Hematopoietic multipotent progenitor cell treated with erythropoietin and hydrocortisone succinate and interleukin-3 and kit ligand, for 17 days (in vitro differentiated cells): ENCODE data around the gene ZNF654.
"Not testable (repeated sequence)": the region's sequence is repeated elsewhere in the genome, so short reads cannot be mapped to it uniquely, and the experiment has no call there.

Experiments
- DNase-seq: peaks from one replicate; pipeline ENCODE4 v3.0.0-alpha.2; 2015; ENCODE audit warnings: low spot score

ZNF654 gene

DNA sequence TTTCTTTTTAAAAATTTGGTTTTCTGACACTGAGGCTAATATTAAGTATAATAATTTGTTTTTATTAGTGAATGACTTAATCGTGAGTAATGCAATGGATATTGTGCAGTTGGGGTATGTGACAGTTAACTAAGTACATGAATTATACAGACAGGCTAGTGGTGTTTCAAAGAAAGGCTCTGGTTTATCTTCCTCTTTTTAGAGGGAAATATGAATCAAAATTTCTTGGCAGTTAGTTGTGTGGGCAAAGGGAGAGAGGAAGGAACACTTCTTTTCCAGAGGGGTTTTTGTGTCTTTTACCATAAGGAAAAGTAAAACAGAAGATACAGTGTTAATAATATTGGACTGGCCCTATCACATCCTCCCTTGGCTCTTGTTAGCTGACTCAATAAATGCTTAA, 2.7 kb downstream of the ZNF654 start:
- no peak for DNase-seq

DNA sequence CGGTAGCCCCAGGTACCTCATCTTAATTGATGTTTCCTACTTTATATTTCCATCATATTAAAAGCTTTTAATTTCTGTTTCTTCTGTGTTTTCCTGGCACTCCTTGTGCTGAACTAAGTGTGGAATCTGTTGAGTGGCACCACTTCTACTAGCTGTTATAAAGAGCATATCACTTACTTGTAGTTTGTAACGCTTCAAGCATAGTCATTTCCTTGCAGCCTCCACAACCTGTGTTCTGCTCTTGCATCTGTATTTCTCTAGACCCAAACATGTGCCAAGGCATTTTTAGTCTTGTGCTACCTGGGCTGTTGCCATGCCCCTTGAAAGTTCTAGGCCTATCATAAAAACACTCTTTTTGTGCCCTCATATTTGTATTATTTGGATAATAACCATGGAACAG, 16.0 kb downstream of the ZNF654 start:
- DNase-seq: no peak

DNA sequence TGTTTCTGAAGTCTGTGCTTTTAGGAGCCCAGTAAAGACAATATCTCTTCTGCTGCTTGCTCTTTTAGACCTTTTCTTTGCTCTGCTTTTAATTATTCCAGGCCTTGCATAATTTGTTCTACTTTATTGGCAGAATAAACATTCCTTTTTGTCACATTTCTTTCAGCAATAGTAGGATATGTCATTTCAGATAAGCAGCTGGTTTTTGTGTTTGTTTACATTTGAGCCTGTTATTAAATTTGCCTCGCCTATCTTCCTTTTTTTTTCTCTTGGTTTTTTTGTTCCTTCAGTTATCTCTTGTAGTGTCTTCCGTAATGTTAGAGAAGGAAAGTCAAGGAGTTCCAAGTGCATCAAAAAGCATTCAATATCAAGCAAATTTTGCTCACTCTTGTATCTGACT, 16.4 kb downstream of the ZNF654 start:
- no peak for DNase-seq

DNA sequence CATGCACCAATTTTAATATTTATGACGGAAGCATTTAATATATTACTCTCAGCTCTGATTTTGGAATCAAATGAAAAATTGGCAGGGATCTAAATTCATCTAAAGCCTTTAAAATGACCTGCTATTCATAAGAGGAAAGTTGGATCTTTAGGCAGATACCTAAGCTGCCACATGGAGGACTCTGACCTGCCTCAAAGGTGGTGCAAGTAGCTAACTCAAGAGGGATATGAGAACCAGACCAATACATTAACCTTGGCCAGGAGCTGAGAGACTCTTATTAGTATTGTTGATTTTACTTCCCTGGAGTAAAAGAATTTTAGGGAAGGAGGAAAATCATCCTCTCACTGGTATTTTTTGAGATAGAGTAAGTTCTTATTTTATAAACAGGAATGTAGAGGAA, 17.7 kb downstream of the ZNF654 start:
- peak; percentile 32 for DNase-seq

DNA sequence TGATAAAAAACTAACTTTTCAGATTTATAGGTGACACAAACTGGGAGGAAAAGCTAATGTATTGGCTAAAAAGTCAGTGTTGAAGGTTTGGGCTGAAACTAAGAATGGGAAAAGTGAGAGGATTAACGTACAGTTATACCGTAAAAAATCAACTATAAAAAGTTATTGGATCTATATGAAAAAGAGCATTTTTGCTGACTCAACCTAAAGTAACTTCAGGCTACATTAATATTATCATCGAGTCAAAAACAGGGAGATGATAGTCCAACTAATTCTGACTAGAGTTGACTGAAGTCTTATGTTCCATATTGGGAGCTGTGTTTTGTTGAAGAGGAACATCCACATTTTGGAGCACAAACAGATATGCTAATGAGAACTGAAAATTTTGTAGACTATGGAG, 19.9 kb downstream of the ZNF654 start:
- DNase-seq: no peak

DNA sequence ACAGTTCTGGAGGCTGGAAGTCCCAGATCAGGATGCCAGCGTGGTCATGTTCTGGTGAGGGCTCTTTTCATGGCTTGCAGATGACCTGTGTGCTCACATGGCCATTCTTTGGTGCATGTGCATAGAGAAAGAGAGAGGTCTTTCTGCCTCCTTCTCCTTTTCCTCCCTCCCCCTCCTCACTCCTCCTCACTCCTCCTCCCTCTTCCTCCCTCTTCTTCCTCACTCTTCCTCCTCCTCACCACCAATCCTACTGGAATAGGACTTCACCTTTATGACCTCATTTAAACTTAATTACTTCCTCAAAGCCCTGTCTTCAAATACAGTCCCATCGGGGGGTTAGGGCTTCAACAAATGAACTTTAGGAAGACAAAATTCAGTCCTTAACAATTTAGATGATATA, 23.8 kb downstream of the ZNF654 start:
- DNase-seq: no peak

DNA sequence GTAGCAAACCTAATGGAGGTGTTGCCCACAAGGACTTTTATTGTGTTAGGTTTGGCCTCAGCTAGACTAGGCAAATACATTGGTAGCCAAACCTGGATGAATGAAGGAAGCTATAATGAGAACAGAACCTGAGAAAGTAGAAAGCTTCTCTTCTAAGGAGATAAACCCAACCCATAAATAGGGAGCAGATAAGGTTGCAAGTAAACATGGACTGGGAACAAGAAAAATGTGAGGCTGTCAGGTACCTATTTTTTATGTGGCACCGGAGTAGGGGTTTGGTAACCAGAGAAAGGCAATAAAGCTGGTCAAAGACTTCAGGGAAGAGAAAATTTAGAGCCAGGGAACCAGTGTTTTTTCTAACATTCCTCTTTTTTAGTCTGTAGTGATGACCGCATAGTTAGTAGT, 25.0 kb downstream of the ZNF654 start:
- no peak for DNase-seq

DNA sequence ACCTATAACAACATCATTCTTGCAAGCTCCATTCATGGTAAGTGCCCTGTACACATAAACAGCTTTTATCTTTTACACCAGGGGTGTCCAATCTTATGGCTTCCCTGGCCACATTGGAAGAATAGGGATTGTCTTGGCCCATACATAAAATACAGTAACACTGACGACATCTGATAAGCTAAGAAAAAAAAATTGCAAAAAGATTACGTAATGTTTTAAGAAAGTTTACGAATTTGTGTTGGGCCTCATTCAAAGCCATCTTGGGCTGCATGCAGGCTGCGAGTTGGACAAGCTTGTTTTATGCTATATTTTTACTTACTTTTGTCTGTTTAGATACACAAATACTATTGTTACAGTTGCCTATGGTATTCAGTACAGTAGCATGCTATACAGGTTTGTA, 31.6 kb downstream of the ZNF654 start:
- no peak for DNase-seq

DNA sequence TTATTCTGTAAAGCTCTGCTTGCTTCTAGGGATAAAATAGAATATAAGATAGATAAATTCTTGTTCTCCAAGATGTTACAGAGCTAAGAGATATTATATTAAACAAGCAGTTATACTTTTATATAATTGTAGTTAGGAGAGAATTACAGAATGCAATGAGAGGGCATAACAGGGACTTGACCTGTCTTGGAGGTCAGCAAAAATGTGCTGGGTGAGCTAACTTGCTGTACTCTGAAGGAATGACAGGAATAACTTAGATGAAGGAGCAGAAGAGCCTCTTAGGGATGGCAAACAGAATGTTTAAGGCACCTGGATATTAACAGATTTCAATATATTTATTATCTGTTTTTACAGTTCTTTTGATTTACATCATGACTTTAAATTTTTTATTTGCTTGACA, 33.2 kb downstream of the ZNF654 start:
- DNase-seq: no peak

DNA sequence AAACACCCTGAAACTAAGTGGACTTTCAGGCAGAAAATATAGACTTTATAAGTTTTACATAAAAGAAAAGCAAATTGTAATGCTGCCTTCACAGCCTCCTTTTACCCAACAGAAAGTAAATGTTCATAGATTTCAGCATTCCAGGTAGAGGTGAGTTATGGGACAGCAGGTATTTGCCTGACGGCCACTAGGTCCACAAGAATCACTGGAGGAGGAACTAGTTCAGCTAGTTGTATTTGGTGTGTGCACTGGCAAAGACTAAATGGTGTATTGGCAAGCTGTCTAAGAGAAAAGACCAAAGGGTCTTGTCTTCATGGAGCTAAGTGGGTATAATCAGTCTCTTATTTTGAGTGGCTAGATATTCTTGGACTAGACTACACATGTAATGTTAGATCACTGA, 34.2 kb downstream of the ZNF654 start:
- no peak for DNase-seq

DNA sequence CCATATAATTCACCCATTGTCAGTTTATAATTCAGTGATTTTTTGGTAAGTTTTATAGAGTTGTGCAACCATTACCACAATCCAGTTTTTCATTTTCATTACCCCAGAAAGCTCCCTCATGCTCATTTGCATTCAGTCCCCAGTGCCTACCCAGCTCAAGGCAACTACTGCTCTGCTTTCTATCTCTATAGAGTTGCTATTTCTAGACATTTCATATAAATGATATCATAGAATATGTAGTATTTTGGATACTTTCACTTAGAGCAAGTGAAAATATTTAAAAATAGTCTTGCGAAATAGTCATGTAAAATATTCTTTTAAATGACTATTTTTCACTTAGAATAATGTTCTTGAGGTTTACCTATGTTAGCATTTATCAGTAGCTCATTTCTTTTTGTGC, 42.1 kb downstream of the ZNF654 start:
- DNase-seq: no peak

DNA sequence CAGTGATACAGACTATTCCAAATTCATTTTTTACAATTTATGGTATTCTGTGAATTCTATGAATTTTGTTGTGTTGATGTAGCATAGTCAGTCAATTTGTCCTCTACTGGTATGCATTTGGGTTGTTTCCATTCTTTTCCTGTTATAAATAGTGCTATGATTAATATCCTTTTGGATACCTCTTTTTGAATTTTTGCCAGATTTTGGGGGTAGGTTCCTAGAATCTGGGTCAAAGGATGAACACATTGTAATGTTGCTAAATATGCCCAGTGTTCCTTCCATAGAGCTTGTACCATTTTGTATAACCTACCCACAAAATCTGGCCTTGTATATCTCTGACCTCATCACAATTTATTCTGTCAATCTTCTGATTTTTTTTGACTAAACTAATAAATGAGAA, 46.3 kb downstream of the ZNF654 start:
- no peak for DNase-seq

DNA sequence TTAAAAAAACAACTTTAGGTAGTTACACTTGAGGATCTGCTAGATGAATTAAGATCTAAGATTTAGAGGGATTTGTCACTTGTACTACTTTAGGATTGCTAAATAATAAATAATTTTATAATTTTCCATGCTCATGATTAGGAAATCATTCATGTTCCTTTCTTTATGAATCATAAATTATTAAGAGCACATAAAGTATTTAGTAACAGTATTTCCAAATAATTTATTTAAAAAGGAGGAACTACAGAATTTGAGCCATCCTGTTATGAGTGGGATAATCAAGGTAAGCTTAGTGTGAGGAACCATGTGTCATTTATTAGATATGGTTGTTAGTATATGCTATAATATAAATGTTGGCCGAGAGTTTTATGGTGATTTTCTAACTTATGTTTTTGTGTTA, 53.2 kb downstream of the ZNF654 start:
- DNase-seq: no peak

DNA sequence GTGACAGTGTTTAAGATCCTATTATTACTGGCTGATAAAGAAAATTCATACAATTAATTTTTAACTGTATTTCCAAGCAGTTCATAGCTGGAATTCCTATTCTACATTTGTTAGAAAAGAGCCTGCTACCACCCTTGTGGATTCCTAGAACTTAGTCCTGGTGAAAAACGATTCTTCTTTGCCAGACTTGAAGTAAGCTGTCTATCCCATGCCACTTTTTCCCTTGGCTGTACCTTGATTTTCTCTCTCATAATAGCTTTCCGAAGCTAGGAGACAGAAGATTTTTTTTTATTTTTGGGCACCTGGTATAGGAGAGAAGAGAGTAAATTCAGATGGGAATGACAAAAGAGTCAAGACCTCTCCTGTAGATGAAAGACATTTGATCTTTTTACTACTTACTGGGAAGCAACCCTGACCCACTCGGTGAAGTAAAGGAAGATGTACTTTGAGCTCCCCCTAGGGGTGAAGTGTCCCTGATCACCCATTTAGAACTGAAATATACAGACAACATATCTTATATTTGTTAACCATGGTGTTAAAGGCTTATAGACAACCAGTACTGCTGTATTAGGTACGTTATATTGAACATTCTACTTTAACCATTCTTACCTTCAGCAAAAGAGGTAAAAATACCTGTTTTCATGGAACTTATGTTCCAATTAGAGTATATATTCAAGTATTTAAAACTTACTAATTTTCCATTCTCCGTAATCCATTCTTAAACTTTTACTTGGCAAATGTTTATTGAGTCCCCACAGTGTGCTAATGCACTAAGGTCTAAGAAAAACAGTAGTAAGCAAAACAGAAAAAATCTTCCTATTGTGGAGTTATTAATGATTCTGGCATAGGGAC, 54.5 kb downstream of the ZNF654 start:
- peak; percentile 87 for DNase-seq

DNA sequence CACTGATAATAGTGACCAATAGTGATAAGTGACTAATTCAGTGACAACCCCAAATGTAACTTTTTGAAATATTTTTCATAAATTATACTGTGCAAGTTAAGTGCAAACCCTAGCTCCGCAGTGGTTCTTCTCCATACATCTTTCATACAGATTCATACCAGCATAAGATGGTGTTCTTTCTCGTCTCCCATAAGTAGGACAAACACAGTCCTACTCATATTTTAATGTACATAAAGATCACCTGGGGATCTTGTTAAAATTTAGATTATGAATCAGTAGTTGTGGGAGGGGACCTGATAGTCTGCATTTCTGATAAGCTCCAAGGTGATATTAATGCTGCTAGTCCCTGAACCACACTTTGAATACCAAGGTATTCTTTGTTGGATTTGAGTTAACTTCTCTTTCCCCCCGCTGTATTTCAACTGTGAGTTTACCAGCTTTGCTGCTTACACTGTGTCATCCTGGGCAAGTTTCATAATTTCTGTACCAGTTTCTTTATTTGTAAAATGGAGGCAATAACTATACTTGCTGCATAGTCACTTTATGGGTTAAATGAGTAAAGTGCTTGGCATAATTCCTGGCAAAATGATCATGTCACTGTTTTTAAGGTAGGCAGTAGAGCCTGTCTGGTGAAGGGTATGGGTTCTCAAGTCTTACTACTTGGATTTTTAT, 56.0 kb downstream of the ZNF654 start:
- DNase-seq: no peak

DNA sequence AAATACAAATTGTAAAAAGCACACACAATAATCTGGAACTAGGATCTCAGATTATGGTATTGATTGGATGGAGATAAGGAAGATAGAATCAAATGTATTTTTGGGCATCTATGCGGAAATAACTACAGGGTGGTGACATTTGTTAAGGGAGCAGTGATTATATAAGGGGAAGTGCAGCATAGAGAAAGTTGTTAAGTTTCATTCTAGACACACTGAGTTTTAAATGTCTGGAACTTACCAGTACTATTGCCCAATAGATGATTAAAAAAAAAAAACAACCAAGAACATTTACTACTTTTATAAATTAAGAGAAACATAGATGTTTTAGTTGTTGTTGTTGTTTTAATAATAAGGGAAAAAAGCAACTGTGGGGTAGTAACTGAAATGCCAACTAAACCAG, 58.6 kb downstream of the ZNF654 start:
- DNase-seq: no peak

DNA sequence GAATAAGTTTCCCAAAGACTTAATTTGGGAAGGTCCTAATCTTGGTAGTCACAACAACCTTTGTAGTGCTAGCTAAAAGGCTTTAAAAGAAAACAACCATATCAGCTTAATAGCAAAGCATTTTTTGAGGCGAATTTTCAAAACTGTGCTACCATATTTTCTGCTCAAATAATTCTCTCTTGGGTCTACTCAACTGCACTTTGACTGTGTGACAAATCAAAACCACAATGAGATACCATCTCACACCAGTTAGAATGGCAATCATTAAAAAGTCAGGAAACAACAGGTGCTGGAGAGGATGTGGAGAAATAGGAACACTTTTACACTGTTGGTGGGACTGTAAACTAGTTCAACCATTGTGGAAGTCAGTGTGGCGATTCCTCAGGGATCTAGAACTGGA, 59.5 kb downstream of the ZNF654 start:
- not testable (repeated sequence) for DNase-seq

DNA sequence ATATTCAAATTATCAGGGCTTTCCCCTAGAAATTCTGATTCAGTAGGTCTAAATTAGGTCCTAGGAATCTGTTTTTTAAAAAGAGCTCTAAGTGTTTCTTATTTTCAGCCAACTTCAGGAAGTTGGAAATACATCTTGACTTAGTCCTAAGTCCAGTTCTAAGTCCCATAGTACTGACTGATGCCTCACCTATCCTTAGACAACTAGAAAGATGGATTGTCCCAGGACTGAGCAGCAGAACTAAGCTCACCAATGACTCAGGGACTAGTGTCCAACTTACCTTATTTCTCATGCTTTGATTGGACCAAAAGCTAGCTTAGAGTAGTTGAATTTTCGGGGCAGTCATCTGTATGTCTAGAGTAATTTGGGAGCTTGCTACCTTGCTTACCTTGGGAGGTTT, 64.5 kb downstream of the ZNF654 start:
- DNase-seq: no peak

DNA sequence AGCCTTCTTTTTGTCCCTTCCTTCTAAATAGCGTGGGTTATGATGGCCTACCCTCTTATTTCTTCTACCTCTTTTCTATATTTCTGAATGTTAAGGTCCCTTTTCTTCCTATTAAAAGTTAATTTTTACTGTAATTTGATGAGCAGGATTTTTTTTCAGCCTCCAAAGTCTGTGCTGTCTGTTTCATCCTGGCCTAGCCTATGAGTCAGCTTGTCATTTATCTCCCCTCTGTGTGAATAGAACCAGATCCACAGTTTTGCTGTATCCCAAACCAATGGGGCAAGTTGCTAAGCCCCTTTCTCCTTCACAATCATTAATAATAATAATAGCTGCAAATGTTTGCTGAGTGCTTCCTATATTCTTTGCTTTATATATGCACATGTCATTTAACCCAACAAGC, 72.6 kb downstream of the ZNF654 start:
- DNase-seq: no peak

DNA sequence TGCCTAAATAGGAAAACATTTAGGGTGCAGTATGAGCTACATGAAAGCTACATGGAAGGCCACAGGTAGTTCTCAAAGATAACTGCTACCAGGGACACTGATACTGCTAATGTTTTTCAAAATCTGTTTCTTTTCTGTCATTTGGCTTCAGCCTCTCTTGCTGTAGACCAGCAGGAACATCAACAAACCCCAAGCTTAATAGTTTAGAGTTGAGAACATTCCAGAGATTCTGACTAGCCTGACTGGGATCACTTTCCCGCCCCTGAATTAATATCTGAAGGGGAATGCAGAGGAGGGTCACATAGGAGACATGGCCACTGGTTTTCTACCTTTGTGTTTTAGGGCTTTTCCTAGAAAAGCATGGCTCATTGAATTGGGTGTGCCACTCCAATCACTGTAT, 73.8 kb downstream of the ZNF654 start:
- DNase-seq: no peak

DNA sequence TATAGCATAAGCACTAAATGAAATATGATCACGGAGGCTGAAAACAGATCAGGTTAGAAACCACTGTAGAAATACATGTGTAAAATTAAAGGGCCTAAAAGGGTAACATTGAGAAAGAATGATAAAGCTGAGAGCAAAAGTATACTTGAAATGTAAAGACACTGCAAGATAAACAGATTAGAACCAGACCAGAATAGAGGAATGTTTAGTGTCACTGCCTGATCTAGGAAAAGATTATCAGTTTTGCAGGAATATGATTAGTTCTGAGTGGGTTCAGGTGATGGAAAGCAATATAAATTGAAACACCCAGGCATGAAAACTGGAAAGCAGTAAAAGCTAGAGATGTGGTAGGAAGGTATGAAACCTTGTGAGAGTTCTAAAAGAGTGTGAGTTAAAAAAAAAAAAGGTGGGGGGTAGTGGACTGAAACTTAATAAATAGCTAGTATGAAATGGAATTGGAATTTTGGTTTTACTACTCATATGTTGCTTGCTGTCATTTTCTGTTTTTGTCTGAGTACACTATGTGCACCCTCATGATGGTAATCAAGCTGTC, 74.7 kb downstream of the ZNF654 start:
- no peak for DNase-seq

DNA sequence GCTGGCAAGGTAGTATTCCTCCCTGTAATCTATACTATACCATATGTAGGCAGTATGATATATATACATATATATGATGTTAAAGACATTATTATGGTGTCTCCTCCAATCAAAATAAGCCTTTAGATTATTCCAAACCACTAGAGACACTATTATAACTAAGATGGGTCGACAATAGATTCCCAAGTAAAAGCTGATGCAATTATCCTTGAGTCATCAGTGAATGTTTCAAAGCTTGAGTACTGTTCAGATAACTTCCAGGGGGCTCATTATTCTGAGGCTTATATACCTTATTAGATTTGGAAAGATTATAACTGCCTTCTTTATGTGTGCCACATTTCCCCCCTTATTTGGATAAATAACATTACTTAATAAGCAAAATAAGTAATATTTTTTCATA, 78.8 kb downstream of the ZNF654 start:
- no peak for DNase-seq

DNA sequence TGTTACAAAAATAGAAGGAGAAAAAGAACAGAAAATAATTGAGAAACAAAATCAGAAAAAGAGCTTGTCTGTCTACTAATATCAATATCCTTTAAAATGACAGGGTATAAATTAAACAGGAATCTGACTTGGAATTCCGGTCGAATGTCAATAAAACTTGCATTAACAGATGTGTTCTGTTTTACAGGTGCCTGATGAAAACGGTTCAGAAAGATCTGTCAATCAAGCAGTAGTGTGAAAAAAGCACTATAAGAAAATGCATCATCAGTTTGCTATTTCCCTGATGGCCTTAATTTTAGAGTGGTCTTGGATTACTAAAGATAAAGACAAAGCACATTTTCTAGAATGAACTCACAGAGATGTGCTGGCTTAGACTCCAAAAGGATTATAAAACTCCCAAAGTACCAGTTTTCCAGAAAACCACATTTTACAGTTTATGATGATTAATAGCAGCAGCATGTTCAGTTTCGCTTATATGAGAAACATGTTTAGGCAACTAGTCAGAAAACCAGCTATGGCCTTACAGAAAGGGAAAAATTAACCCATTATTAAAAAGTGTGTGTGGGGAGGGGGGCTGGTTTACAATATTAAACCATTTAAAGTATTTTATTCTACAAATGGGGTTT, 82.5 kb downstream of the ZNF654 start:
- no peak for DNase-seq
